ENCODE results near the gene ZNF217.

- TF ChIP-seq CTCF (conservative IDR thresholded peaks at IDR 0.05; ENCODE audit: low read depth, low read length) (no peak), EZH2 (IDR thresholded peaks at IDR 0.05; ENCODE audit: borderline replicate concordance, low read depth, low read length, poor library complexity, severe bottlenecking) (no peak)
These were observed 23.0 kb downstream of the ZNF217 start for GRCh38 chr20:53570446-53571276.

All from A673 (cell line).